Bronchial epithelial cell (primary cell): ENCODE measurements around the gene ZNF521. TPM values are rescaled to one million over a fixed set of nuclear protein-coding genes. Genes with fewer than 3 reads are reported as not detected.

Experiments used
- DNase-seq: peaks from one replicate; pipeline ENCODE4 v3.0.0-alpha.2; 2010; ENCODE audit warnings: low read depth
- FAIRE-seq: peaks from 2 replicates; lab custom pipeline; 2011; peaks lifted over from hg19 to GRCh38; lab: Jason Lieb, UNC
- H3K27me3 ChIP-seq: 2 replicates; pipeline ENCODE4 v1.5.1; 2011; ENCODE audit warnings: low read length; ENCODE audit not compliant: control insufficient read depth, insufficient read depth
- H3K36me3 ChIP-seq: 2 replicates; pipeline ENCODE4 v1.5.1; 2011; ENCODE audit warnings: low read length; ENCODE audit not compliant: control insufficient read depth, insufficient read depth
- H3K4me3 ChIP-seq: 2 replicates; pipeline ENCODE4 v1.5.1; 2011; ENCODE audit warnings: mild to moderate bottlenecking, low read depth, low read length, control low read depth
- CTCF ChIP-seq: IDR thresholded peaks from 2 replicates; pipeline ENCODE4 v1.5.1; 2011; ENCODE audit warnings: mild to moderate bottlenecking, moderate library complexity, low read length, control low read depth, inconsistent platforms; ENCODE audit not compliant: insufficient read depth, severe bottlenecking
- total RNA-seq: library from RNA; depleted of rRNA; stranded (reverse); fragments of >200 nt; gene quantifications from 2 replicates; pipeline ENCODE4 v1.2.1, GENCODE V29; 2014

Gene ZNF521
- total RNA-seq, 1 donor from 2014 or later, result 0.53 TPM

DNA sequence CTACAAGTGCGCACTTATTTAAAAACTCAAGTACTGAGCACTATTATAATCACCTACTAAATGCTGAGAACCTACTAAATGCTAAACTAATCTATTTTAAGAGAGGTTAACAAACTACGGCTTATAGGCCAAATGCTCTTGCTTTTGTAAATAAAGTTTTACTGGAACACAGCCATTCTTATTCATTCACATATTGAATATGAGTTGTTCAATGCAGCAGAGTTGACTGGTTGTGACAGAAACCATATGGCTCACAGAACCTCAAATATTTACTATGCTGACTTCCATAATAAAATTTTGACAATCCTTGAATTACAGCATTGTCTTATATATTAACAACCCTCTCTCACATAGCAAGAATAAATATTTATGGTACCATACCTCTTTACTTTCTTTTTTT is 103.2 kb downstream of the ZNF521 start:
- Histone ChIP-seq H3K27me3 (no peaks in the 10 kb centered on the region), H3K36me3 (no peaks in the 10 kb centered on the region), H3K4me3 (no peak overlapping the region)
- no peak for TF ChIP-seq CTCF
- DNase-seq (no peak), FAIRE-seq (no peak)

- no peak for FAIRE-seq
Measured at GRCh38 chr18:25247725-25248124, 104.2 kb downstream of the ZNF521 start.

GRCh38 chr18:25244924-25245698 is 106.9 kb downstream of the ZNF521 start:
- no peak overlapping the region for H3K4me3 ChIP-seq
- no peaks in the 10 kb centered on the region for H3K27me3 ChIP-seq
- no peak for FAIRE-seq
- TF ChIP-seq CTCF, result no peak
- no peak for DNase-seq
- no peaks in the 10 kb centered on the region for H3K36me3 ChIP-seq

More at GRCh38 chr18:25247725-25248124, 104.2 kb downstream of the ZNF521 start:
- DNase-seq, result no peak
- Histone ChIP-seq H3K27me3 (no peaks in the 10 kb centered on the region), H3K36me3 (no peaks in the 10 kb centered on the region), H3K4me3 (no peak overlapping the region)
- no peak for TF ChIP-seq CTCF

DNA sequence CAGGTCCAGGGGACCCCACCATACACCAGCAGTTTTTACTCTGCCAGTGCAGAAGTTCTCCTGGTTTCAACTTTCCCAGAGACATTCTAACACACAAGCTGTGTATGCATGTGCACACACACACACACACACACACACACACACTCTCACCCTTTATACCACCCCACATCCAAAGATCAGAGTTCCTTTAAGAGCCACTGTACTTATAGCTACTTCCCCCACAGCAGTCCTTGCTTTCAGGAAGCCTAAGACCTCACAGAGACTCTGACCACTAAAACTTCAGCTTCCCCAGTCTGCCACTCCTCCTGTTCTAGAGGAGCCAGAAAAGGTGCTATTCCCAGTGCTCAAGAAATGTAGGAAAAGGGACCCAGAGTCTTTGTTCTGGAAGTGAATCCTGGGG is 107.8 kb downstream of the ZNF521 start:
- Histone ChIP-seq H3K27me3 (no peaks in the 10 kb centered on the region), H3K4me3 (no peak overlapping the region), H3K36me3 (no peaks in the 10 kb centered on the region)
- FAIRE-seq, result no peak
- TF ChIP-seq CTCF, result no peak
- no peak for DNase-seq

DNA sequence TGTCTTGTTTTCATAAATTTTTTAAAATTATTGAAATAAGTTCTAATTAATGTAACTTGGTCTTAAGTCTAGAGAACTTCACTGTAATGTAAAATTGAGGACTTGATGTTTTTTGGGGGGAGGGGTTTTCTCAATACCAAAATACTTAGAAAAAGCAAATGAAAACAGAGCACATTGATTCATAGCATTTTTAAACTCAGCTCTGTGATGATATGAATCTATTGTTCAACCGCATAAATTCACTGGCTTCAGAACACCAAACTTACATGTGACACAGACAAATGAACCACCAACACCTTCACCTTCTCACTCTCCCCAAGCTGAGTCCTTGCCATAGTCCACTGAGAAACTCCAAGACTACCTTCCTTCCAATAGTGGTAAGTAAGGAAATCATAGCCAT is 108.2 kb downstream of the ZNF521 start:
- no peak for TF ChIP-seq CTCF
- Histone ChIP-seq H3K4me3 (no peak overlapping the region), H3K36me3 (no peaks in the 10 kb centered on the region), H3K27me3 (no peaks in the 10 kb centered on the region)
- FAIRE-seq (no peak), DNase-seq (no peak)

DNA sequence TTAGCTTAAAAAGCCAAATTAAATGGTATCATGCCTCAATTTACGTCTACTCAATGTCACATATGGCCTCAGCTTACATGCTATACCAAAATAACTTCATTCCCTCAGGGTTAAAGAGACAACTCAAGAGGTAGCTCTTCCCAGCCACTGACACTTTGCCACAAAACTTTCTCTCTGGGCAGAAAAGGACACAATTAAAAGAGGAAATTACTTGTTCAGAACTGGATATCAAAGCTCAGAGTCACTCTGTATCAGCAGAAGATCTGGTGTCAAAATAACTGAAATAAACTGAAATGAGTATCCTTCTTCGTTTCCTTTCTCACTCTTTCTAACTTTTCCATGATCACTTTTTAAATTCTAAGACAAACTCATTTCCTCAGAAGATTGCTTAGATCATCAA is 108.7 kb downstream of the ZNF521 start:
- no peak for FAIRE-seq
- DNase-seq, result no peak

More for the DNA sequence above, 108.7 kb downstream of the ZNF521 start:
- Histone ChIP-seq H3K36me3 (no peaks in the 10 kb centered on the region), H3K27me3 (no peaks in the 10 kb centered on the region), H3K4me3 (no peak overlapping the region)
- TF ChIP-seq CTCF, result no peak
